Neural progenitor cell (in vitro differentiated cells): ENCODE data around the gene CRIP1.

ENCODE experiments used
- CTCF ChIP-seq: fragments of 200-600 bp; sonication (generic); IDR thresholded peaks from 2 replicates; pipeline ENCODE4 v1.5.1; 2017; ENCODE audit warnings: antibody characterized with exemption, mild to moderate bottlenecking
- EZH2 ChIP-seq: fragments of 200-600 bp; sonication (generic); IDR thresholded peaks from 2 replicates; pipeline ENCODE4 v1.6.1; 2017; ENCODE audit warnings: antibody characterized with exemption, mild to moderate bottlenecking, moderate library complexity

GRCh38 chr14:105492031-105492970 lies 5.6 kb downstream of the CRIP1 start:
- TF ChIP-seq CTCF (no peak), EZH2 (no peak)
